Measurements from ENCODE around the gene CACNA1G.

Gene CACNA1G

DNA sequence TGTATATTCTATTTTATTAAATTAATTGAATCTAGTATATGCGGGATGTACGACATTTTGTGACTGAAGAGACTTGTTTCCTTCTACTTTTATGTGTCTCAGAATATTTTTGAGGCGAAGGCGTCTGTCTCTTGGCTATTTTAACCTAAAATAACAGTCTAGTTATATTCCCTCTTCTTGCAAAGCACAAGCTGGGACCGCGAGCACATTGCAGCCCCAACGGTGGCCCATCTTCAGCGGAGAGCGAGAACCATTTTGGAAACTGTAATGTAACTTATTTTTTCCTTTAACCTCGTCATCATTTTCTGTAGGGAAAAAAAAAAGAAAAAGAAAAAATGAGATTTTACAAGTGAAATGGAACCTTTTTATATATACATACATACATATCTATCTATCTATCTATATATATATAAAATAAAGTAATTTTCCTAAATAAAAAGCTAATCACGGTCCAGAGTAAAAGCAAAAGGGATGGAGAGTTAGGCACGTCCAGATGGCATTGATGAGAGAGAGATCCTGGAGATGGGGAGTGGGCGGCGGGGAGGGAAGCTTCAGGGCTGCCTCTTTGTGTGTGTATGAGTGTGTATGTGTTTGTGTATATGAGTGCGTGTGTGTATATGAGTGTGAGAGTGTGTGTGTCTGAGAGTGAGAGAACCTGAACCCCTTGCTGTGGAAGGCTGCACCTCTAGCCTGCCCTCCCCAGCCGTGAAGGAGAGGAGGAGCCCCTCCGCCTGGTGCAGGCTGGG is 66.7 kb downstream of the CACNA1G start:
- Histone ChIP-seq H3K4me3 (ENCODE audit: low read length) (no peak overlapping the region), H3K27ac (ENCODE audit: low read depth, low read length) (no peak overlapping the region), H3K36me3 (ENCODE audit: control insufficient read depth, low read length) (no peaks in the 10 kb centered on the region), H3K4me1 (ENCODE audit: control insufficient read depth, low read length) (peaks cover 3% of the 10 kb centered on the region; the same call in 1 of the 2 replicates), H4K20me1 (ENCODE audit: control insufficient read depth, insufficient read depth, low read depth, low read length) (no peaks in the 10 kb centered on the region), H3K9me3 (ENCODE audit: control insufficient read depth, insufficient read depth, low read length) (no peaks in the 10 kb centered on the region), H3K79me2 (ENCODE audit: control insufficient read depth, low read length) (no peaks in the 10 kb centered on the region), H3K4me2 (ENCODE audit: low read length) (no peak overlapping the region), H3K9me2 (replicated peaks; ENCODE audit: control insufficient read depth, low read length) (no peaks in the 10 kb centered on the region), H3F3A (ENCODE audit: control insufficient read depth, insufficient read depth) (no peaks in the 10 kb centered on the region), H3K27me3 (ENCODE audit: control insufficient read depth, low read length) (peaks cover 34% of the 10 kb centered on the region)
- TF ChIP-seq, protein P1, sequence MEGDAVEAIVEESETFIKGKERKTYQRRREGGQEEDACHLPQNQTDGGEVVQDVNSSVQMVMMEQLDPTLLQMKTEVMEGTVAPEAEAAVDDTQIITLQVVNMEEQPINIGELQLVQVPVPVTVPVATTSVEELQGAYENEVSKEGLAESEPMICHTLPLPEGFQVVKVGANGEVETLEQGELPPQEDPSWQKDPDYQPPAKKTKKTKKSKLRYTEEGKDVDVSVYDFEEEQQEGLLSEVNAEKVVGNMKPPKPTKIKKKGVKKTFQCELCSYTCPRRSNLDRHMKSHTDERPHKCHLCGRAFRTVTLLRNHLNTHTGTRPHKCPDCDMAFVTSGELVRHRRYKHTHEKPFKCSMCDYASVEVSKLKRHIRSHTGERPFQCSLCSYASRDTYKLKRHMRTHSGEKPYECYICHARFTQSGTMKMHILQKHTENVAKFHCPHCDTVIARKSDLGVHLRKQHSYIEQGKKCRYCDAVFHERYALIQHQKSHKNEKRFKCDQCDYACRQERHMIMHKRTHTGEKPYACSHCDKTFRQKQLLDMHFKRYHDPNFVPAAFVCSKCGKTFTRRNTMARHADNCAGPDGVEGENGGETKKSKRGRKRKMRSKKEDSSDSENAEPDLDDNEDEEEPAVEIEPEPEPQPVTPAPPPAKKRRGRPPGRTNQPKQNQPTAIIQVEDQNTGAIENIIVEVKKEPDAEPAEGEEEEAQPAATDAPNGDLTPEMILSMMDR (IDR thresholded peaks at IDR 0.05; ENCODE audit: low read depth, low read length, poor library complexity, severe bottlenecking) = no peak
- no peak for TF ChIP-seq EZH2phosphoT487 (IDR thresholded peaks at IDR 0.05; ENCODE audit: borderline replicate concordance, low read length)

DNA sequence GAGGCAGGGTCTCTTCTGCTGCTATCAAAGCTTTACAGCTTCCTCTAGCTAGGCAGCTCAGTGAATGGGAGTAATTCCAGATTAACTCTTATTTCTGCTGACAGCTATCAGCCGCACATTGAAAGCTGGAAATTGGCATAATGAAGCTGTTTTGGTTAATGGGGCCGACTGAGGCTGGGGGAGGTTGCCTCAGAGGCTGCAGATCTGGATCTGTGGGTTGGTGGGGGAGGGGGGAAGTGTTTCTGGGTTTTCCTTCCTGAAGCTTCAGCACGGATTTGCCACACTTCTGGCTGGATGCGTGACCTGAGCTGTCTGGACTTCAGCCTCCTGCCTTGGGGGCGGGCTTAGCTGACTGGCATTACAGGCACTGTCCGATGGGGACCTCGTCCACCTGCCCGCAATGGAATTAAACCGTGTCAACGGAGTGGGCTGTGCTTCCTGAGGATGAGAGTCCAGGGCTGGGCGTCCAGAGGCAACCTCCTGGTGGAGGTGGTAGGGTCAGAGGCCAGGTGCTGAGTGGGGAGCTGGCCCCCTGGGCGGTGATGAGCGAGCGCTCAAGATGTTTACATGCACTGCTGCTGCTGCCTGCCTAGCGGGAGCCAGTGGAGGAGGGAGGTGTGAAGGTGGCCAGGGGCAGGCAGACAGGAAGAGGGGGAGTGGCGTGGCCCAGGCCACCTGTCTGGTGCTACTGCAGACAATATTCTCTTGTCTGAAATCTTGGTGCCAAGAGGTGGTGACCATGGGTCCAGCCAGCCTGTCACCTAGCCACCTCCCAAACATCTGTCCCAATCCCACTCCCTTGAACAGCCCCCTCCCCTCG is 67.5 kb downstream of the CACNA1G start:
- Histone ChIP-seq H3K27ac (ENCODE audit: low read depth, low read length) (no peak overlapping the region), H3K4me3 (ENCODE audit: low read length) (no peak overlapping the region), H3K4me2 (ENCODE audit: low read length) (no peak overlapping the region), H3K9me3 (ENCODE audit: control insufficient read depth, insufficient read depth, low read length) (no peaks in the 10 kb centered on the region), H3K27me3 (ENCODE audit: control insufficient read depth, low read length) (peaks cover 36% of the 10 kb centered on the region), H3K36me3 (ENCODE audit: control insufficient read depth, low read length) (no peaks in the 10 kb centered on the region), H3K9me2 (replicated peaks; ENCODE audit: control insufficient read depth, low read length) (no peaks in the 10 kb centered on the region), H4K20me1 (ENCODE audit: control insufficient read depth, insufficient read depth, low read depth, low read length) (no peaks in the 10 kb centered on the region), H3K4me1 (ENCODE audit: control insufficient read depth, low read length) (peaks cover 6% of the 10 kb centered on the region; the same call in 1 of the 2 replicates), H3K79me2 (ENCODE audit: control insufficient read depth, low read length) (no peaks in the 10 kb centered on the region), H3F3A (ENCODE audit: control insufficient read depth, insufficient read depth) (no peaks in the 10 kb centered on the region)
- TF ChIP-seq, protein P1 (IDR thresholded peaks at IDR 0.05; ENCODE audit: low read depth, low read length, poor library complexity, severe bottlenecking) = no peak
- TF ChIP-seq EZH2phosphoT487 (IDR thresholded peaks at IDR 0.05; ENCODE audit: borderline replicate concordance, low read length) = no peak

DNA sequence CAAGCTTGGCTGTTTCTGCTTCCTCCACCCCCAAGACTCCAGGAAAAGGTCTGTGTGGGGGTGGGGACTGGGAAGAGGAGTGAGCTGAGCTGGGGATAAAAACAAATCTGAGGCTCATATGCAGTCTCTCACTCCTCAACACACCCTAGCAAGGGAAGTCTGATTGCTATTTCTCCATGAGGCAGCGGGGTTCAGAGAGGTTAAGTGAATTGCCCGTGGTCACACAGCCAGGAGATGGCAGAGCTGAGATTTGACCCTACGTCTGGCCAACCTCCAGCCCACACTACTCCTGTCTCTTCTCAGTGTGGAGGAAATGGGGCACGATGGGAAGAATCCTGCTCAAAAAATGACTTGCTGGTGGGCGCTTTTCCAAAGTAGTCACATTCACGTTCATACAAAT is 69.4 kb downstream of the CACNA1G start:
- Histone ChIP-seq H4K20me1 (ENCODE audit: control insufficient read depth, insufficient read depth, low read depth, low read length) (no peaks in the 10 kb centered on the region), H3K36me3 (ENCODE audit: control insufficient read depth, low read length) (no peaks in the 10 kb centered on the region), H3K4me2 (ENCODE audit: low read length) (no peak overlapping the region), H3K79me2 (ENCODE audit: control insufficient read depth, low read length) (no peaks in the 10 kb centered on the region), H3K9me3 (ENCODE audit: control insufficient read depth, insufficient read depth, low read length) (no peaks in the 10 kb centered on the region), H3K4me1 (ENCODE audit: control insufficient read depth, low read length) (peaks cover 6% of the 10 kb centered on the region; the same call in 1 of the 2 replicates), H3K9me2 (replicated peaks; ENCODE audit: control insufficient read depth, low read length) (no peaks in the 10 kb centered on the region), H3K27me3 (ENCODE audit: control insufficient read depth, low read length) (peaks cover 55% of the 10 kb centered on the region), H3K27ac (ENCODE audit: low read depth, low read length) (no peak overlapping the region), H3K4me3 (ENCODE audit: low read length) (no peak overlapping the region), H3F3A (ENCODE audit: control insufficient read depth, insufficient read depth) (no peaks in the 10 kb centered on the region)
- TF ChIP-seq, protein P1 (IDR thresholded peaks at IDR 0.05; ENCODE audit: low read depth, low read length, poor library complexity, severe bottlenecking) = no peak
- no peak for TF ChIP-seq EZH2phosphoT487 (IDR thresholded peaks at IDR 0.05; ENCODE audit: borderline replicate concordance, low read length)
